HG02938 (cell line): Measurements from ENCODE around the gene RPS5.
A peak's percentile ranks its signal among the peaks of the same experiment; 100 is the strongest.
"Not testable (repeated sequence)": the region's sequence is repeated elsewhere in the genome, so short reads cannot be mapped to it uniquely, and the experiment has no call there.

Experiments used
- ATAC-seq: cut with Tn5 transposase; IDR thresholded peaks from one replicate; pipeline ENCODE4 v1.9.1; 2021; ENCODE audit warnings: mild to moderate bottlenecking, moderate library complexity; ENCODE audit not compliant: unreplicated experiment

Gene RPS5

DNA sequence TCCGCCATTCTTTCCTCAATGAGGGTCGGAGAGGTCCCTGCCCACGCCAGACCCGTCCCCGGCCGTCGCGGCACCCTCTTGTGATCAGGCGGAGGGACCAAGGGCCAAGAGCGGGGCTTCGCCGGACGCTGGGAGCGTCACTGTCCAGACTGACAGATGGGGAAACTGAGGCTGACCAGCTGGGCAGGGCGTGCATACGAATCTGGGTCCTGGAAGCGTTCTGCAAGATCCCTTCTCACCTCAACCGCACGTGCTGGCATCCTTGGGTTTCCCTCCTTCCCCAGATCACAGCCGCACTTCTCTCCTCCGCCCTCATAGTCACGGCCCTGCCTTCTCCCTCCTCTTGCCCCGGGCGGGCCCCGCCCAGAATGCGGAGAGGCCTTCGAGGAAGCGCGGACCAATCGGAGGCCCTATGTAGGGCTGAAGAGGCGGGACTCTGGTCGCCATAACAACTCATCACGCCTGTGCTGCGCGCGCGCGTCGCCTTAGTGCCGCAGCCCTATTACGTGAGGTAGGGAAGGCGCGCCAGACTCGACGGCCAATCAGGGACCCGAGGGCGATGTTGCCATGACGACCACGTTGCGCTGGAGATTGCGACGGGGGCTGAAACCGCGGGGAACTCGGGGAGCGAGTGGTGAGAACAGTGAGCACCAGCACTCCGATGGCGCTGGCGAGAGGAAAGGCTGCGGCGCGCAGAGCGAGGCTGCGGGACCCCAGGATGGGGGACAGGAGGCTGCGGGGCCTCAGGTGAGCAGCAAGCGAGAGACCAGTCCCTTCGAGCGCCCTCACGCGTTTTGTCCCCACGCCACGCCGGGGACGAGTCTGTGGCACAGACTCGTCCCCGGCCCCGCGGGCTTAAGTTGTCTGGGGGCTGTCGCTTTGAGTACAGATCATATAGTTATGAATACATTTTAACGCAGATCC, 14.1 kb downstream of the RPS5 start:
- ATAC-seq: peak; percentile 96

- ATAC-seq: no peak
Measured at GRCh38 chr19:58401840-58402421, 14.9 kb downstream of the RPS5 start.

GRCh38 chr19:58403920-58404478, 16.9 kb downstream of the RPS5 start:
- ATAC-seq: not testable (repeated sequence)

DNA sequence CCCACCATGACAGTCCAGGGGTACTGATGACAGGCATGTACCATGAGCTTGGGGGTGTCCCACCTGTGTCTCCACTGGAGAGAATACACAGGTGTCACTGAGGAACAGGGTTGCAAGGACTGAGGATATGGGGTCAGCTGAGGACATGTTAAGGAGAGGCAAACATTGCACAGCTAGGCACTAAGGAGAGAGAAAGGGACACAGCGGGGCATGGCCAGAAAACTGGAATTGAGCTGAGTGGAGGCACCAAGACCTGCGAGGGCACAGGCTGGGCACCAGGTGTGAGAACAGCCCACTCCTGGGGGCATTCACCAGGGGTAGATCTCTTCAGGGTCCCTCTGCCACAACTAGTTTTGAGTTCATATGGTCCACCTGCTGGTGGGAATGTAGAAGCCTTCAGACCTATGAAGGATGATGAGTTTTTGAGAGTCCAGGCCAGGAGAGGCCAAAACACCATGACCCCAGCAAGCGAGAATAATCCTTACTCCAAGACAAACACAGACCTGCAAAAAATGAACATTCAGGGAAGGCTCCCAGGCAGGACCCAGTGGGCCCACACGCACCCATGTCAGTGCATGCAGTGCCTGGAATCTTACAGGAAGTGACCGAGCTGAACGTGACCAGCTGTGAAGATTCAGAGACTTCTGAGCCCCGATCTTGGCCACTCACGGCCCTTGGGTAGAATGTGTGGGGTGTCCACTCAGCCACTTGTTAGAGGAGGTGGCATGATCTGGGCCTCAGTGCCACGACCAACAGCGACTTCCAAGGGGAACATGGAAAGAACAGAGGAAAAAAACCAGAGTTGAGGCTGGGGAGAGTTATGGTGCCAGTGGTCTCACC, 20.0 kb downstream of the RPS5 start:
- no peak for ATAC-seq

GRCh38 chr19:58407658-58408151, 20.6 kb downstream of the RPS5 start:
- no peak for ATAC-seq

GRCh38 chr19:58408152-58409009, 21.3 kb downstream of the RPS5 start, which contains the start of gene ZNF584:
ZNF584 (plus strand) TSS chr19:58408649; CDS start chr19:58409148, 499 bp downstream.
- peak; percentile 92 for ATAC-seq

DNA sequence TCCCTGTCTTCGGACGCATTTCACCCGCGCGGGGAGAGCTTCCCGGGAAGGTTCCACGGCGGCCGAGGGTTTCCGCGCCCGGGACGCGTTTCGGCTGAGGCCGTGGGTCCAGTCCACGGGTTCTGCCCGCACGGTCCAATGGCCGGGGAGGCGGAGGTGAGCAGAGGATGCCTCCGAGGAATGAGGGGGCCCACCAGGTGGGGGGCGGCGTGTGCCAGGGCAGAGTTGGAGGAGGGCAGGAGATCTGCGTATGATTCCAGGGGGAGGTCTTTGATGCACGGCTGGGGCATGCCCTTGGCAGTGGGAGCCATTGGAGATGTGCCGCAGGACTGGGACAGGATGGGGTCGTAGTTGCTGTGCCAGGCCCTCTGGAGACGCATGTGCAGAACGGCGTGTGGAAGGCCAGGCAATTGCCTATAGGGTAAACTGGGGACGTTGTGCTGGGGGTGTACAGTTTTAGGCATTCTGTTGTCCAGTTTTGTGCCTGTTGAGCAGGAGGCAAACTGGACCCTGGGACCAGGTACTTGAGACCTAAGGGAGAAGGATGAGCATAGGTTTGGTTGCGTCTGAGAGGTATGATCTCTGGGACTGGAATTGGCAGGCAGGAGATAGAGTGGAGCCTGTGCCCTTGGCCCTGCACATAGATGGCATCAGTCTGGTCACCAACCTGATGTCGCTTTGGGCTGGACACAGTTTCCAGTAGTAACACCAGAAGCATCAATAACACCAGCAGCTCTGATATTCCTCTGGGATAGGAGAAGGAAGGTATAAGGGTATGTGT, 22.1 kb downstream of the RPS5 start:
- ATAC-seq: peak; percentile 17

DNA sequence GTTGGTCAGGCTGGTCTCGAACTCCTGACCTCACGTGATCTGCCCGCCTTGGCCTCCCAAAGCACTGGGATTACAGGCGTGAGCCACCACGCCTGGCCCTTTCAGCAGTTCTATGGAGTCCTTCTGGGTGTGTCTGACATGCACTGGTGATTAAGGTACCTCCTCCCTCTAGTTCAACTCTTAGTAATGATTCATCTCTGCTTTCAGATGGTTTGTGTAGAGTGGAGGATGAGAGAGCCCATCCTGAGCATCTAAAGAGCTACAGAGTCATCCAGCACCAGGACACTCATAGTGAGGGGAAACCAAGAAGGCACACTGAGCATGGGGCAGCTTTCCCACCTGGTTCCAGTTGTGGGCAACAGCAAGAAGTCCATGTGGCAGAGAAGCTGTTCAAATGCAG, 29.5 kb downstream of the RPS5 start:
- no peak for ATAC-seq

- ATAC-seq: no peak
Measured at GRCh38 chr19:58417071-58417470, 30.0 kb downstream of the RPS5 start.

DNA sequence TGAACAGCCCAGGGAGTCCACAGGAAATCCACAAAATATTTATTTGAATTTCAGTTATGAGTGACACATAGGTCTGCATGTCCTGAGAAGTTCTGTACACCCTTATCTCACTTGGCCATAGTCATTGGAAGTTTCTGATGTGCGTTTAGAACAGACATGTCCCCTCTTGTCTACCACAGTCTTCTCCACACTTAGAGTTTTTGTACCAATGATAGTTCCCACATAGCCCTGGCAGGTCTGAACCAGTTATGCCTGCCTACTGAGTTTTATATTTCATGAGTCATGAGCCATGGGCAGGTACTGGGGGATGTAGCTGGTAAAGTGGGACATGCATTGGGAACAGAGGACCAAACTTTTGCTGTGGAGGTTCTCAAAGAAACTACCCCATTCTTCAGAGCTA, 41.5 kb downstream of the RPS5 start:
- no peak for ATAC-seq

GRCh38 chr19:58429745-58430144, 42.7 kb downstream of the RPS5 start:
- ATAC-seq: no peak

- ATAC-seq: no peak
Measured at GRCh38 chr19:58434217-58434616, 47.1 kb downstream of the RPS5 start.

DNA sequence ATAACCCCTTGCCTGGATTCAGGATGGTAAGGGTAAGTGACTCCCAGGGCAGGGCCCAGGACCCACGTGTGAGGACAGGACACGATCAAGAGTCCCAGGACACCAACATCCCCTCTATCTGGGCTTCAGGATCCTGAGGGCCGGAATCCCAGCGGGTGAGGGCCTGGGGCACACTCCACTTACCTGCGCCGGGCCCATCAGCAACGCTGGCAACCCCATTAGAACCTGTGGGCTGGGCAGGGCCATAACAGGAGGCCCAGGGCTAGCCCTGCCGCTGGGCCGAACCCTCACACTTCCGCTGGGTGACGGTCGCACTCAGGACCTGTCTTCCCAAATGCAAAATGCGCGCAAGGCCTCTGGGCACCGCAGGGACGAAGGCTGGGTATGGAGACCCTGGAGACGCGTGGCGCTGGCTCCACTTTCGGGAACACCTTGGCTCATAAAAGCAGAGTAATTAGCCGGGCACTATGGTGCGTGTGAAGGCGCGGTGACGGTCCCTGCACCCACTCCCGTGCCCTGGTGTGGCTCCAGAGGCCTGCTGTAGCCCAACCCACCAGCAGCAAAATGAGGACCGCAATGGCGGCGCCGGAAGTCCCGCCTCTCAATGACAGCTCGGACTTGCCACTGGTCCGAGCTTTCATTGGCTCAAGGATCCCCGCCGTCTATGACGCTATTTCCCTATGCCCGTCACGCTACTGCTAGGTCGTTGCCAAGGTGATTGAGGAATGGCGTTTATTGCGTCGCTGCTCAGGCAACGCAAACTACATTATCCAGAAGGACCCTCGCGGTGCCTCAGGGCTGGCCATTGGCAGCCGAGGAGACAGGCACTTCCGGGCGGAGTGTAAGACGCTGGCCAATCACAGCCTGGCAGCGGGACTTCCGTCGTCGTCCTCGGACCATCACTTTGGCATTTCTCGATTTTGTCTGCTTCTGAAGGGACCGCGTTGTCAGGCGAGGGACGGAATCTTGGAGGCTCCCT, 52.8 kb downstream of the RPS5 start, which contains the start of gene ZNF132:
ZNF132 (minus strand) TSS at position 578 of the 979 bp plus-strand sequence; CDS start at position 246, 332 bp downstream.
- ATAC-seq: peak; percentile 97

DNA sequence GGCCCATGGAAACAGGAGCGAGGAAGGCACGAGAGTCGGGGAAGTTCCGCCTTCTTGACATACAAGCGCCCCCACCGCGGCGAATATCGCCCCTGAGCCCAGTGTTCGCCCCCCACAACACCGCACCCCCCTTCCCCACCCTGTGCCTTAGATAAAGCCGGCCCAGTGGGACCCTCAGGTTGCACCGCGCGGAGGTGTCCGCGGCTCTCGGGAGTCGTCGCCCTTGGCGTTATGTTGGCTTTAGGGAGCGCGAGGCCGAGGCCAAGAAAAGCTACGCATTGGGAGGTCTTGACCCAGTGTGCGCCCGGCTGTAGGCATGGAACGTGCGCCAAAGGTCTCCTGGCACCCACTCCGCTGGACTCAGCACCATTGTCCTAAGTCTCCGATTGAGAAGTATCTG, 53.5 kb downstream of the RPS5 start:
- no peak for ATAC-seq

GRCh38 chr19:58442986-58443385, 55.9 kb downstream of the RPS5 start:
- ATAC-seq: not testable (repeated sequence)
